Fibroblast of skin of scalp (primary cell): ENCODE results near the gene TMEM175.

Source experiments
- DNase-seq: peaks from one replicate; pipeline ENCODE4 v3.0.0-alpha.2; 2013

Gene TMEM175

DNA sequence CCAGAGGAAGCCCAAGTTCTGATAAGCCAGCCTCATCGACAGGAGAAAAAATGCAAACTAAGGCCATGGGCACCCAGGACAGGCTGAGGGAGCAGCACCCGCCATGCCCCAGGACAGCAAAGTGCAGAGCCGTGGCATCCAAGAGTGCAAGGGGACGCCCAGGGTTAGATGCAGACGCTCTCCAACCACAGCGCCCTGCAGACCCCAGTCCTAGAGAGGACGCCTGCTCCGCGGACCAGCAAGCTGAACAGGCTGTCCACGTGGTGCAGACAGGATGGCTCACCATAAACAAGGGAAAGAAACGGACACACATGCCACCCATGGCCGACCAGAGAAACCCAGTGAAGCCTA, 32.7 kb upstream of the TMEM175 start:
- no peak for DNase-seq

DNA sequence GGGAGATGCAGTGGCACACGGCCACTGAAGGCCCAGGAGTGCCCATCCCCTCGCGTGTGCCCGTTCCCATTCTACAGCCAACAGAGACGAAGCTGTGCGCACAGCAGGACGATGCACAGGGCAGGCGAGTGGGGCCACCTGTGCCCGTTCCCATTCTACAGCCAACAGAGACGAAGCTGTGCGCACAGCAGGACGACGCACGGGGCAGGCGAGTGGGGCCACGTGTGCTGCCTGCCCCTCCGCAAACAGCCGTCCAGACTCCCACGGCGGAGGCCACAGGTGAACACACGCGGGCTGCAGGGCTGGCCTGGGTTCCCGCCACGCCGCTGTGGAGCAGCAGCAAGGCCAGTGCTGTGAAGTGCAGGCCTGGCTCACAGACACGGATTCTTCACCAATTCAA, 32.2 kb upstream of the TMEM175 start:
- no peak for DNase-seq

GRCh38 chr4:900721-901120, 31.5 kb upstream of the TMEM175 start:
- DNase-seq, result no peak

DNA sequence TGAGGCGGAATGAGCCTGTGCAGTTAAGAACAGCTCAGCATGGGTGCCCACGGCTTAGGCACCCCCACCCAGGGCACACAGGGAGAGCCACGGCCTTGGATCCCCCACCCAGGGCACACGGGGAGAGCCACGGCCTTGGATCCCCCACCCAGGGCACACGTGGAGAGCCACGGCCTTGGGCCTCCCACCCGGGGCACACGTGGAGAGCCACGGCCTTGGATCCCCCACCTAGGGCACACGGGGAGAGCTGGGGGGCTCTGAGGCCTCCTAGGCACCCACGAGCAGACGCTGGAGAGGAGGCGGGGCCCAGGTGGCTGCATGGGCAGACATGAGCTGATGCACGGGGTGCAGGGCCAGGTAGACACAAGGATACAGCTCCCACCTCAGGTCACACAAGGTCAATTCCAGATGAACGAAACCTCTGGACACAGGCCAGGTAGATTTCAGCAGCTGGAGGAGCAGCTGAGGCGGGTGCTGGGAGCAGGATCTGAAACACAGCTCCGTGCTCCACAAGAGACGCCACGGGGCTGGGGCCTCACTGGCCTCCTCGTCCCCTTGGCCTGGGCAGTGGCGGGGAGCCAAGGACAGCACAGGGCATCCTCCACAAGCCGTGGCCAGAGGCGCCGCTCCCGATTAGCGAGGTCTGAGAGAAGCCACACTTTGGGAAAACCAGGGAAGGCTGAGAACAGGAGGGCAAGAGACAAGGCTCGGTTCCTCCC, 30.9 kb upstream of the TMEM175 start:
- no peak for DNase-seq

DNA sequence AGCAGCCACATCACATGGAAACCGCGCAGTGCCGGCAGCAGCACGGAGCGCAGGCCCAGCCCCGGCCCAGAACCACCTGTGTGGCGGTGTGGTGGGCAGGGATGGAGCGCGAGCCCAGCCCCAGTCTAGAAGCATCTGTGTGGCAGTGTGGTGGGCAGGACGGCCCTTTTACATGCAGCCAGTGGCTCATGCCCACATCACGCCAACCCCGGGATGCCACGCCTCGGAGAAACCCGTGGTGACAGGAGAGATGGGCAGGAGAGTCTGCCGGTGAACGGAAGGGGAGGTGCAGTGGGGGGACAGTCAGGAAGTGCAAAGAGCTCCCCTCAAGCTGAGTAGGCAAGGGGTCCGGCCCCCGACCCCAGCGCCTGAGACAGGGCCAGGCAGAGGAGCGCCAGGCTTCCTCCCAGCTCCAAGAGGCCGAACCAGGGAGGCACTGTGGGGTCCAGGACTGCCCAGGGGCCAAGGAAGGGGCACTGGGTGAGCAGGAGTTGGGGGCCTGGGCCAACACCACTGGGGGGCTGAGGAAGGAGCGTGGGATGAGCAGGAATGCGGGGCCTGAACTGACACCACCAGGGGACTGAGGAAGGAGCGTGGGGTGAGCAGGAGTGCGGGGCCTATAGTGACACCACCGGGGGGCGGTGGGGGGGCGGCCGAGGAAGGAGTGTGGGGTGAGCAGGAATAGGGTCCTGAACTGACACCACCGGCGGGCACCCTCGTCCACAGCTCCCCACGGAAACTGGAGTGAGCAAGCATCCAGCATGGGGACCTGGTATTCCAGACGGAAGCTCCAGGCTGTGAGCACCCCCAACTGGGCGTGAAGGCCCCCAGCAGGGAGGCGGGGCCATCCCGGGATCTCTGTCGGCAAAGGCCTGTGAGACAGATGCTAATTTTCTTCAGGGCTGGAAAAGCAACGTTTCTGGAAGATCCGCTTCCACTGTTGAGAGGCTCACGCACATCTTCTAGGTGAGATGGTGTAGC, 28.9 kb upstream of the TMEM175 start:
- no peak for DNase-seq

DNA sequence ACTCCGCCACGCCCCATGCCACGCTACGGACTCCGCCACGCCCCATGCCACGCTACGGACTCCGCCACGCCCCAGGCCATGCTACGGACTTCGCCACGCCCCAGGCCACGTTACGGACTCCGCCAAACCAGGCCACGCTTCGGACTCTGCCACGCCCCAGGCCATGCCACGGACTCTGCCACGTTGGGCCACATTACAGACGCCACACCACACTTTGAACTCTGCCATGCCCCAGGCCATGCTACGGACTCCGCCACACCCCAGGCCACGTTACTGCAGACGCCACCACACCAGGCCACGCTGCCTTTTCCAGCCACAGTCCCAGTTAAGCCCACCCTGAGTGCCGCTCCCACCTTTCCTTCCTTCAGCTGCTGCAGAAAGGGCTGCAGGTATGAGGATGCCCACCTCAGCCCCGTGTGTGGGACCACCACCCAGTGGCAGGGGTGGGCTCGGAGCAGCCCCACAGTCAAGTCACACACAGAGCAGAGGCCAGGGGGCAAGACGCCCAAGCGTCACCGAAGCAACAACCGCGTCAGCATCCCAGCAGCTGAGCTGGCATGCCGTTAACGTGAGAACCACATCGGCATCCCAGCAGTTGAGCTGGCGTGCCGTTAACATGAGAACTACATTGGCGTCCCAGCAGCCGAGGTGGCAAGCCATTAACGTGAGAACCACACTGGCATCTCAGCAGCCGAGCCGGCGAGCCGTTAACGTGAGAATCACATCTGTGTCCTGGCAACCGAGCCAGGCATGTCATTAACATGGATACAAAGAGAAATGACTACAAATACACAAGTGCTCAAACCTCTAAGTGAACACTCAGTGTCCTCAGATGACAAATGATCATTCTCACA, 26.5 kb upstream of the TMEM175 start:
- no peak for DNase-seq

GRCh38 chr4:906339-907102, 25.7 kb upstream of the TMEM175 start:
- DNase-seq, result no peak

- no peak for DNase-seq
Observed at GRCh38 chr4:907103-907400, 25.2 kb upstream of the TMEM175 start.

GRCh38 chr4:907691-908425, 24.4 kb upstream of the TMEM175 start:
- DNase-seq, result peak; percentile 46

DNA sequence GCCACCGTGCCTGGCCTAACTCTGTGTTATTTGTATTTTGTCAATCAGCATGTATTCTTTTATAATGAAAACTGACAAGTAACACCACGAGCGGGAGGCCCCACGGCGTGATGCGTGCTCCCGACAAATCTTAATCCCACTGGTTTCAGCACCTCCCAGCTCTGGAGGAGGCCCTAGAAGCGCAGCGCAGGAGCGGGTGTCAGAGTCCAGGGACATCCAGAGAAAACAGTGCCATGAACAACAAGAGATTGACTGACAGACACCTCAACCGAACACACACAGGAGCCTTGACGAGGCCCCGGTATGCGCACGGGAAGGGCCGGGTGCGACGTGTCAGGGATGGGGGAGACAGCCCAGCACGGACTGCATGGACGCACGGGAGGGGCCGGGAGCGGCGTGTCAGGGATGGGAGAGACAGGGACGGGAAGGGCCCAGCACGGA, 23.1 kb upstream of the TMEM175 start:
- DNase-seq, result no peak

DNA sequence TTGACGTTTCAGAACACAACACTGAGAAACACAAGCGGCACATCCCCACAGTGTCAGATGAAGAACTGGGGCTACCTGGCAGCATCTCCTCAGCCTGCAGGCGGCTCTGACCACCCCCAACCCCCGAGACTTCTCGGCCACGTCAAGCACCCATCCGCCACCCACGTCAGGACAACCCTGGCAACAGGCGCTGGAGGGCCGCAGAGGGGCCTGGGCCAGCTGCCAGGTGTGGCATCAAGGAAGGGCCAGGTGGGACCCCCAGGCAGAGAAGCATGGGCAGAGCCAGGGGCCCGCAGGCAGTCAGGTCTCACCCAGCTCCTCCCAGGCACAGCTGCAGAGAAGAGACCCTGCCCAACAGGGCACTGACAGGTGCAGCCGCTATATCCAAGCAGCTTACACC, 22.4 kb upstream of the TMEM175 start:
- no peak for DNase-seq

- DNase-seq, result no peak
Observed at GRCh38 chr4:910366-911091, 21.7 kb upstream of the TMEM175 start.

- DNase-seq, result no peak
Observed at GRCh38 chr4:911221-911751, 21.0 kb upstream of the TMEM175 start.

DNA sequence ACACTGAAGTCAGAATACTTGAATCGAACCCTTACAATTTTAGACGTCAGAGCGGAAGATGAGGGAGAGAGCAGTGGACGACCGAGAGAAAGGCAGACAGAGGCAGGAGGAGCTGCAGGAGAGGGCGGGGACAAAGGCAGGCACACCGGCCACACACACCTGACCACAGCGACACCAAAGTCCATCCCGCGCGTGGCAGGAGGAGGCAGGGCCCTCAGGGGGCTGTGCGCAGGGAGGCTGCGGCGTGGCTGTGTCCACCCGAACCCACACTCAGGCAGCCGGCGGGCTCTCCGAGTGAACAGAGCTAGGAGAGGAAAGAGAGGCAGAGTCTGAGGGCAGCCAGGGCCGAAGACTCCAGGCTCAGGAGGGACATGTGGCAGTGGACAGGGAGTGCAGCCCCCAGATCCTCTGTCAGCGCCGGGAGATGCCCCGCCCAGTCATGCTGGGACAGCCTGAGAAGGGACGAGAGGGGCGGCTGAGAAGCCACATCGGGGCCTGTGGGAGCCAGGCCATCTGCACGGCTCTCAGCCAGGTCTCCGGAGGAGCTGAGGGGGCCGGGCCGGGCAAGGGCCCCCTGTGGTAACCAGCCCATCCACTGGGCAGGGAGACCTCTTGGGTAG, 20.3 kb upstream of the TMEM175 start:
- DNase-seq, result no peak

- no peak for DNase-seq
Observed at GRCh38 chr4:912548-913279, 19.5 kb upstream of the TMEM175 start.

GRCh38 chr4:913280-913618, 19.0 kb upstream of the TMEM175 start:
- DNase-seq, result no peak

- no peak for DNase-seq
Observed at GRCh38 chr4:914531-914930, 17.7 kb upstream of the TMEM175 start.

DNA sequence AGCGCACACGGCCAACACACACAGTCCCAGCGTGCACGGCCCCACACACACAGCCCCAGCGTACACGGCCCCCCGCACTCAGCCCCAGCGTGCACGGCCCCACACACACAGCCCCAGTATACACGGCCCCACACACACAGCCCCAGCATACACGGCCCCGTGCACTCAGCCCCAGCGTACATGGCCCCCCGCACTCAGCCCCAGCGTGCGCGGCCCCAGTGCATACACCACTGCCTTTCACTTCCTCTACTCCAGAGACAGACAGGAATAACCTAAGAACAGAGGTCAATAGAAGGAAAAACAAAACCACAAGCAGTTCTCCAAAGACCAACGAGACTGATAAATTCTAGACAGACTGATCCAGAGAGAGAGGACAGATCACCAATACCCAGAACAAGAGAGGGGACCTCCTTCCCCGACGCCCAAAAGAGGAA, 17.2 kb upstream of the TMEM175 start:
- DNase-seq, result no peak

DNA sequence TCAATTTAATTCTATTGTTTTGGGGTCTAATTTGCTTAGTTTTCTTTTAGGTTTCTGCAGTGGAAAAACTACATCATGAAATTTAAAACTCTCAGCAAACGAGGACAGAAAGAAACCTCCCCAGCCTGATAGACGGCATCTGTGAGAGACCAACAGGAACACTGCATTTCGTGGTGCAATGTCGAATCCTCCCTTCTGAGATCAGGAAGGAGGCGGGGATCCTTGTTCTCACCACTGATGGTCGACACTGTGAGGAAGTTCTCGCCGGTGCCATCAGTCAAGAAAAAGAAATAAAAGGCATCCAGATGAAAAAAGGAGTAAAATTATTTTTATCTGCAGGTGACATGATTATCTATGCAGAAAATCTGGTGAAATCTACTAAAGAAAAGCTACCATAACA, 16.7 kb upstream of the TMEM175 start:
- DNase-seq, result no peak

- DNase-seq, result no peak
Observed at GRCh38 chr4:917466-917865, 14.8 kb upstream of the TMEM175 start.
